Measurements from ENCODE around the gene NOXO1.

The NOXO1 gene

GRCh38 chr16:2026461-2027023 is 45.3 kb upstream of the NOXO1 start, which contains the start of gene NHERF2:
TSS of gene NHERF2 (plus strand) at chr16:2026902. CDS start at chr16:2027006, 104 bp downstream.
- no peak for DNase-seq (ENCODE audit: low read depth)
- no peak for TF ChIP-seq CTCF (IDR thresholded peaks at IDR 0.05; ENCODE audit: low read length, missing control alignments)
- peak within 1 kb of the TSS; percentile 55 for H3K4me3 ChIP-seq (replicated peaks; ENCODE audit: low read depth, low read length)

- DNase-seq (ENCODE audit: low read depth) = no peak
- peak overlapping the region; percentile 38 for H3K4me3 ChIP-seq (replicated peaks; ENCODE audit: low read depth, low read length)
- no peak for TF ChIP-seq CTCF (IDR thresholded peaks at IDR 0.05; ENCODE audit: low read length, missing control alignments)
Observed at GRCh38 chr16:2025878-2026460, 44.7 kb upstream of the NOXO1 start.

GRCh38 chr16:2025251-2025650 is 44.0 kb upstream of the NOXO1 start:
- no peak overlapping the region for H3K4me3 ChIP-seq (replicated peaks; ENCODE audit: low read depth, low read length)
- DNase-seq (ENCODE audit: low read depth) = no peak
- TF ChIP-seq CTCF (IDR thresholded peaks at IDR 0.05; ENCODE audit: low read length, missing control alignments) = no peak

GRCh38 chr16:2024032-2024420 is 42.8 kb upstream of the NOXO1 start:
- no peak overlapping the region for H3K4me3 ChIP-seq (replicated peaks; ENCODE audit: low read depth, low read length)
- TF ChIP-seq CTCF (IDR thresholded peaks at IDR 0.05; ENCODE audit: low read length, missing control alignments) = no peak
- DNase-seq (ENCODE audit: low read depth) = no peak

GRCh38 chr16:2023092-2024031 is 42.1 kb upstream of the NOXO1 start:
- peak; percentile 78 for TF ChIP-seq CTCF (IDR thresholded peaks at IDR 0.05; ENCODE audit: low read length, missing control alignments)
- H3K4me3 ChIP-seq (replicated peaks; ENCODE audit: low read depth, low read length) = peak overlapping the region; percentile 42
- DNase-seq (ENCODE audit: low read depth) = peak; percentile 89

- peak; percentile 62 for DNase-seq (ENCODE audit: low read depth)
- TF ChIP-seq CTCF (IDR thresholded peaks at IDR 0.05; ENCODE audit: low read length, missing control alignments) = no peak
- H3K4me3 ChIP-seq (replicated peaks; ENCODE audit: low read depth, low read length) = peak overlapping the region; percentile 42
Observed at GRCh38 chr16:2022723-2023091, 41.4 kb upstream of the NOXO1 start.
